Uterus (tissue), 2 donors: Measurements from ENCODE around the gene RHOXF2B.
"Not testable (repeated sequence)": the region's sequence is repeated elsewhere in the genome, so short reads cannot be mapped to it uniquely, and the experiment has no call there.

Experiments
- POLR2A ChIP-seq, 2 donors: fragments of 450-650 bp; IDR thresholded peaks; one replicate each; pipeline ENCODE4 v1.6.1; 2016; ENCODE audit warnings: antibody characterized with exemption in 2 of 2, mild to moderate bottlenecking in 1 of 2, moderate library complexity in 1 of 2
- TF ChIP-seq, protein P1 (sequence below), 4 experiments: fragments of 200-600 bp in 2 of 4; fragments of 450-650 bp in 2 of 4; sonication (generic) in 2 of 4; IDR thresholded peaks; one replicate each; pipeline ENCODE4 v1.5.1; 2016 to 2019; ENCODE audit warnings: antibody characterized with exemption in 4 of 4, mild to moderate bottlenecking in 2 of 4, moderate library complexity in 1 of 4

DNA sequence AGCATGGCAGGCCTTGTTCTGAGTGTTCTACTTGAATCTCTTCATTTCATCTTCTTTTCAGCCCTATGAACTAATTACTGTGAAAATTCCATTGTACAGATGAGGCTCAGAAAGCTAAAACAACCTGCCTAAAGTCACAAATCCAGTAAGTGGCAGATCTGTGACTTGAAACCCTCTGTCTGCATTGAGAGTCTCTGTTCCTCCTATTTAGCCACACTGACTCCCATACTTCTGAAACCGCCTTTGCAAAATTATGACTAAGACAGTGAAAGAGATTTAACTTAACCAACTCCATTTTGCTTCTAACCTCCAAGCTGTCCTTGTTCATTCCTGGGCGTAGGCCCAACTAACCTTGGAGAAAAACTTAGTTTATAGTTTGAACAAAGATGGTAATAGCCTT lies 35.2 kb downstream of the RHOXF2B start:
- TF ChIP-seq POLR2A (IDR thresholded peaks at IDR 0.05), result not testable (repeated sequence)
- TF ChIP-seq, protein P1, sequence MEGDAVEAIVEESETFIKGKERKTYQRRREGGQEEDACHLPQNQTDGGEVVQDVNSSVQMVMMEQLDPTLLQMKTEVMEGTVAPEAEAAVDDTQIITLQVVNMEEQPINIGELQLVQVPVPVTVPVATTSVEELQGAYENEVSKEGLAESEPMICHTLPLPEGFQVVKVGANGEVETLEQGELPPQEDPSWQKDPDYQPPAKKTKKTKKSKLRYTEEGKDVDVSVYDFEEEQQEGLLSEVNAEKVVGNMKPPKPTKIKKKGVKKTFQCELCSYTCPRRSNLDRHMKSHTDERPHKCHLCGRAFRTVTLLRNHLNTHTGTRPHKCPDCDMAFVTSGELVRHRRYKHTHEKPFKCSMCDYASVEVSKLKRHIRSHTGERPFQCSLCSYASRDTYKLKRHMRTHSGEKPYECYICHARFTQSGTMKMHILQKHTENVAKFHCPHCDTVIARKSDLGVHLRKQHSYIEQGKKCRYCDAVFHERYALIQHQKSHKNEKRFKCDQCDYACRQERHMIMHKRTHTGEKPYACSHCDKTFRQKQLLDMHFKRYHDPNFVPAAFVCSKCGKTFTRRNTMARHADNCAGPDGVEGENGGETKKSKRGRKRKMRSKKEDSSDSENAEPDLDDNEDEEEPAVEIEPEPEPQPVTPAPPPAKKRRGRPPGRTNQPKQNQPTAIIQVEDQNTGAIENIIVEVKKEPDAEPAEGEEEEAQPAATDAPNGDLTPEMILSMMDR (IDR thresholded peaks at IDR 0.05), result not testable (repeated sequence)
